ENCODE data around the gene ZKSCAN8.
A peak's percentile ranks its signal among the peaks of the same experiment; 100 is the strongest.

The ZKSCAN8 gene

GRCh38 chr6:28125401-28125800, 16.3 kb upstream of the ZKSCAN8 start:
- no peak for TF ChIP-seq CTCF (IDR thresholded peaks at IDR 0.05; ENCODE audit: control insufficient read depth, insufficient read depth, low read depth, low read length, missing control alignments)
- no peak for DNase-seq (ENCODE audit: low read depth)
- H3K4me3 ChIP-seq (ENCODE audit: control insufficient read depth, low read depth, low read length), result no peak overlapping the region

- DNase-seq (ENCODE audit: low read depth), result no peak
- no peak overlapping the region for H3K4me3 ChIP-seq (ENCODE audit: control insufficient read depth, low read depth, low read length)
- peak; percentile 51 for TF ChIP-seq CTCF (IDR thresholded peaks at IDR 0.05; ENCODE audit: control insufficient read depth, insufficient read depth, low read depth, low read length, missing control alignments)
Observed at GRCh38 chr6:28134015-28134414, 7.7 kb upstream of the ZKSCAN8 start.

GRCh38 chr6:28134716-28135115, 7.0 kb upstream of the ZKSCAN8 start:
- no peak overlapping the region for H3K4me3 ChIP-seq (ENCODE audit: control insufficient read depth, low read depth, low read length)
- TF ChIP-seq CTCF (IDR thresholded peaks at IDR 0.05; ENCODE audit: control insufficient read depth, insufficient read depth, low read depth, low read length, missing control alignments), result no peak
- DNase-seq (ENCODE audit: low read depth), result no peak

GRCh38 chr6:28135393-28135792, 6.3 kb upstream of the ZKSCAN8 start:
- no peak overlapping the region; the same call in 1 of the 2 replicates for H3K4me3 ChIP-seq (ENCODE audit: control insufficient read depth, low read depth, low read length)
- no peak for TF ChIP-seq CTCF (IDR thresholded peaks at IDR 0.05; ENCODE audit: control insufficient read depth, insufficient read depth, low read depth, low read length, missing control alignments)
- DNase-seq (ENCODE audit: low read depth), result no peak

- DNase-seq (ENCODE audit: low read depth), result peak; percentile 83
- H3K4me3 ChIP-seq (ENCODE audit: control insufficient read depth, low read depth, low read length), result peak overlapping the region; percentile 83
- no peak for TF ChIP-seq CTCF (IDR thresholded peaks at IDR 0.05; ENCODE audit: control insufficient read depth, insufficient read depth, low read depth, low read length, missing control alignments)
Observed at GRCh38 chr6:28136585-28137504, 4.8 kb upstream of the ZKSCAN8 start.

- DNase-seq (ENCODE audit: low read depth), result no peak
- TF ChIP-seq CTCF (IDR thresholded peaks at IDR 0.05; ENCODE audit: control insufficient read depth, insufficient read depth, low read depth, low read length, missing control alignments), result no peak
Observed at GRCh38 chr6:28137505-28137981, 4.1 kb upstream of the ZKSCAN8 start.

More at GRCh38 chr6:28137505-28137981, 4.1 kb upstream of the ZKSCAN8 start:
- H3K4me3 ChIP-seq (ENCODE audit: control insufficient read depth, low read depth, low read length), result peak overlapping the region; percentile 83

All from AG09309 (cell line).